Hepatocyte (in vitro differentiated cells): ENCODE measurements around the gene NR4A1. TPM values are rescaled to one million over a fixed set of nuclear protein-coding genes. Genes with fewer than 3 reads are reported as not detected.

ENCODE experiments used
- DNase-seq: peaks from one replicate; pipeline ENCODE4 v3.0.0-alpha.2; 2016; ENCODE audit warnings: low spot score
- H2AFZ ChIP-seq: fragments of 200-600 bp; sonication (generic); 2 replicates; pipeline ENCODE4 v1.6.0; 2016; ENCODE audit warnings: antibody characterized with exemption, mild to moderate bottlenecking
- H3K27ac ChIP-seq: fragments of 200-600 bp; sonication (generic); 2 replicates; pipeline ENCODE4 v1.5.1; 2016; ENCODE audit warnings: mild to moderate bottlenecking
- H3K27me3 ChIP-seq: fragments of 200-600 bp; sonication (generic); 2 replicates; pipeline ENCODE4 v1.6.1; 2016
- H3K36me3 ChIP-seq: fragments of 200-600 bp; sonication (generic); replicated peaks from 2 replicates; pipeline ENCODE4 v1.5.1; 2016; ENCODE audit warnings: low read depth; ENCODE audit not compliant: insufficient read depth
- H3K4me1 ChIP-seq: fragments of 200-600 bp; sonication (generic); 2 replicates; pipeline ENCODE4 v1.5.1; 2016; ENCODE audit warnings: mild to moderate bottlenecking, moderate library complexity; ENCODE audit not compliant: insufficient read depth
- H3K4me2 ChIP-seq: fragments of 200-600 bp; sonication (generic); 2 replicates; pipeline ENCODE4 v1.6.0; 2016
- H3K4me3 ChIP-seq: fragments of 200-600 bp; sonication (generic); 2 replicates; pipeline ENCODE4 v1.5.1; 2016; ENCODE audit warnings: mild to moderate bottlenecking
- H3K79me2 ChIP-seq: fragments of 200-600 bp; sonication (generic); 2 replicates; pipeline ENCODE4 v1.6.0; 2017; ENCODE audit warnings: mild to moderate bottlenecking
- H3K9me2 ChIP-seq: fragments of 200-600 bp; sonication (generic); replicated peaks from 2 replicates; pipeline ENCODE4 v1.6.0; 2017; ENCODE audit warnings: mild to moderate bottlenecking; ENCODE audit not compliant: insufficient read depth
- H3K9me3 ChIP-seq: fragments of 200-600 bp; sonication (generic); 2 replicates; pipeline ENCODE4 v1.5.1; 2016; ENCODE audit warnings: low read depth, mild to moderate bottlenecking
- H4K20me1 ChIP-seq: fragments of 200-600 bp; sonication (generic); 2 replicates; pipeline ENCODE4 v1.6.0; 2016; ENCODE audit warnings: mild to moderate bottlenecking; ENCODE audit not compliant: insufficient read depth, poor library complexity, severe bottlenecking
- EZH2 ChIP-seq: fragments of 200-600 bp; sonication (generic); IDR thresholded peaks from 2 replicates; pipeline ENCODE4 v1.6.1; 2016; ENCODE audit warnings: antibody characterized with exemption, mild to moderate bottlenecking, borderline replicate concordance
- EZH2phosphoT487 ChIP-seq: fragments of 200-600 bp; sonication (generic); IDR thresholded peaks from one replicate; pipeline ENCODE4 v1.6.1; 2018; ENCODE audit warnings: antibody characterized with exemption, mild to moderate bottlenecking, low read depth, moderate library complexity; ENCODE audit not compliant: unreplicated experiment, severe bottlenecking
- WGBS: methylation state at CpG from one replicate; pipeline ENCODE4 v1.1.6; 2016; ENCODE audit warnings: low lambda C conversion rate; ENCODE audit errors: missing lambda C conversion rate; 5-methylcytosine and 5-hydroxymethylcytosine counted together
- polyA plus RNA-seq: library from polyadenylated mRNA; unstranded; fragments of >200 nt; fragmentation: Nextera tagmentation; extraction: Ambion mirVana; gene quantifications from 2 replicates; pipeline ENCODE4 v1.2.1, GENCODE V29; 2016
- total RNA-seq: library from RNA; depleted of rRNA; stranded (reverse); fragments of >200 nt; gene quantifications from 2 replicates; pipeline ENCODE4 v1.2.3, GENCODE V29; 2014
- TF ChIP-seq, protein P1 (sequence below): fragments of 200-600 bp; sonication (generic); IDR thresholded peaks from 2 replicates; pipeline ENCODE4 v1.5.1; 2016; ENCODE audit warnings: antibody characterized with exemption, mild to moderate bottlenecking; ENCODE audit not compliant: poor library complexity

The NR4A1 gene
- total and polyA plus RNA-seq, 2 experiments from 2014 or later: 39.2 to 131 TPM

DNA sequence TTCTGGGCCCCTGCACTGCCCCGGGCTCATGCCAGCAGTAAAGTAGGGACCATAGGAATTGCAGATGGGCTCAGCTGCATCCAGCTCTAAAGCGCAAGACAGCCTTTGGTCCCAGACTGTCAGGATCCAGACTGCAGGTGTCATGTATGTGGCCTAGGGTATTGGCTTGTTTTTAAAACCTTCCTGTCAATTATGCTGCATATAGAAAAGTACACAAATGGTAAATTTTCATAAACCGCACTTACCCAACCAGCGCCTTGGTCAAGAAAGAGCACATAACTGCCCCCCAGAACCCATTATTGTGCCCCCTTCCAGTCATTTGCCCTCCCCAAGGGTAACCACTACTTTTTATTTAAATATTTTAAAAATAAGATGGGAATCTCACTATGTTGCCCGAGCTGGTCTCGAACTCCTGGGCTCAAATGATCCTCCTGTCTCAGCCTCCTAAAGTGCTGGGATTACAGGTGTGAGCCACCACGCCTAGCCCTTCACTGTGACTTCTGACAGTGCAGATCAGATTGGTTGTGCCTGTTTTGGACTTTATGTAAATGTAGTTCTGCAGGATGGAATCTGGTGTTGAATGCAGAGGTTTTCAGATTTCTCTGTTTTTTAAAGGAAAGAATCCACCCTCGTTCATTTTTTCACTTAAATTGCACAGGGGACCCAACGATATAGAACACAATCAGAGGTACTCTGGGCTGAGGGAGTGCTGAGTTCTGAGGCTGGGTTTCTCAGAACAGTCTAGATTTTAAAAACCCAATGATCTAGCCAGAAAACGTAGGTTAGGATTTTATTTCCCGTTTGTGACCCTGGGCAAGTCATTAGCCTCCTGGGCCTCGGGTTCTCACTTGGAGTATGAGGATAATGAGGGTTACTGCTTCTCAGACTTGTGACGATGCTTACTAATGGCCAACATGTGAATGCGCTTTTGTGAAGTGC is 6.7 kb downstream of the NR4A1 start:
- WGBS: 91% methylated on average over 14 of the region's 14 CpGs
- peaks cover 7% of the 10 kb centered on the region for H4K20me1 ChIP-seq
- no peak overlapping the region for H2AFZ ChIP-seq
- no peaks in the 10 kb centered on the region for H3K4me1 ChIP-seq
- no peaks in the 10 kb centered on the region for H3K79me2 ChIP-seq
- H3K27me3 ChIP-seq: no peaks in the 10 kb centered on the region
- TF ChIP-seq, protein P1, sequence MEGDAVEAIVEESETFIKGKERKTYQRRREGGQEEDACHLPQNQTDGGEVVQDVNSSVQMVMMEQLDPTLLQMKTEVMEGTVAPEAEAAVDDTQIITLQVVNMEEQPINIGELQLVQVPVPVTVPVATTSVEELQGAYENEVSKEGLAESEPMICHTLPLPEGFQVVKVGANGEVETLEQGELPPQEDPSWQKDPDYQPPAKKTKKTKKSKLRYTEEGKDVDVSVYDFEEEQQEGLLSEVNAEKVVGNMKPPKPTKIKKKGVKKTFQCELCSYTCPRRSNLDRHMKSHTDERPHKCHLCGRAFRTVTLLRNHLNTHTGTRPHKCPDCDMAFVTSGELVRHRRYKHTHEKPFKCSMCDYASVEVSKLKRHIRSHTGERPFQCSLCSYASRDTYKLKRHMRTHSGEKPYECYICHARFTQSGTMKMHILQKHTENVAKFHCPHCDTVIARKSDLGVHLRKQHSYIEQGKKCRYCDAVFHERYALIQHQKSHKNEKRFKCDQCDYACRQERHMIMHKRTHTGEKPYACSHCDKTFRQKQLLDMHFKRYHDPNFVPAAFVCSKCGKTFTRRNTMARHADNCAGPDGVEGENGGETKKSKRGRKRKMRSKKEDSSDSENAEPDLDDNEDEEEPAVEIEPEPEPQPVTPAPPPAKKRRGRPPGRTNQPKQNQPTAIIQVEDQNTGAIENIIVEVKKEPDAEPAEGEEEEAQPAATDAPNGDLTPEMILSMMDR: no peak
- TF ChIP-seq EZH2: no peak
- TF ChIP-seq EZH2phosphoT487: no peak
- H3K9me3 ChIP-seq: no peaks in the 10 kb centered on the region
- DNase-seq: no peak
- no peak overlapping the region for H3K4me3 ChIP-seq
- no peaks in the 10 kb centered on the region for H3K36me3 ChIP-seq
- no peaks in the 10 kb centered on the region for H3K9me2 ChIP-seq
- H3K27ac ChIP-seq: no peak overlapping the region
- H3K4me2 ChIP-seq: no peak overlapping the region

GRCh38 chr12:52058631-52059361 is 7.6 kb downstream of the NR4A1 start:
- no peaks in the 10 kb centered on the region for H3K9me3 ChIP-seq
- no peak overlapping the region for H3K27ac ChIP-seq
- no peaks in the 10 kb centered on the region for H3K36me3 ChIP-seq
- WGBS: 91% methylated on average over 19 of the region's 25 CpGs
- TF ChIP-seq EZH2phosphoT487: no peak
- no peaks in the 10 kb centered on the region for H3K4me1 ChIP-seq
- no peak overlapping the region for H3K4me2 ChIP-seq
- H3K27me3 ChIP-seq: no peaks in the 10 kb centered on the region
- H2AFZ ChIP-seq: no peak overlapping the region
- no peaks in the 10 kb centered on the region for H3K79me2 ChIP-seq
- peak; percentile 30 for DNase-seq
- H3K4me3 ChIP-seq: no peak overlapping the region
- H3K9me2 ChIP-seq: no peaks in the 10 kb centered on the region
- H4K20me1 ChIP-seq: no peaks in the 10 kb centered on the region

- no peaks in the 10 kb centered on the region for H3K4me1 ChIP-seq
- H2AFZ ChIP-seq: no peak overlapping the region
- no peak overlapping the region for H3K4me2 ChIP-seq
- peak; percentile 52 for DNase-seq
- H3K79me2 ChIP-seq: no peaks in the 10 kb centered on the region
- 84% methylated on average over 12 of the region's 12 CpGs for WGBS
- no peak overlapping the region for H3K4me3 ChIP-seq
- H3K27ac ChIP-seq: no peak overlapping the region
- H4K20me1 ChIP-seq: no peaks in the 10 kb centered on the region
- H3K9me3 ChIP-seq: no peaks in the 10 kb centered on the region
- H3K9me2 ChIP-seq: no peaks in the 10 kb centered on the region
- TF ChIP-seq, protein P1: no peak
- TF ChIP-seq EZH2phosphoT487 (no peak), EZH2 (no peak)
- H3K27me3 ChIP-seq: no peaks in the 10 kb centered on the region
- H3K36me3 ChIP-seq: no peaks in the 10 kb centered on the region
Observed at GRCh38 chr12:52059582-52060497, 8.6 kb downstream of the NR4A1 start.
